HG03095 (cell line): ENCODE data around the gene MAP3K7.

Source experiments
- ATAC-seq: cut with Tn5 transposase; IDR thresholded peaks from one replicate; pipeline ENCODE4 v1.9.1; 2021; ENCODE audit warnings: moderate library complexity; ENCODE audit not compliant: unreplicated experiment

The MAP3K7 gene

DNA sequence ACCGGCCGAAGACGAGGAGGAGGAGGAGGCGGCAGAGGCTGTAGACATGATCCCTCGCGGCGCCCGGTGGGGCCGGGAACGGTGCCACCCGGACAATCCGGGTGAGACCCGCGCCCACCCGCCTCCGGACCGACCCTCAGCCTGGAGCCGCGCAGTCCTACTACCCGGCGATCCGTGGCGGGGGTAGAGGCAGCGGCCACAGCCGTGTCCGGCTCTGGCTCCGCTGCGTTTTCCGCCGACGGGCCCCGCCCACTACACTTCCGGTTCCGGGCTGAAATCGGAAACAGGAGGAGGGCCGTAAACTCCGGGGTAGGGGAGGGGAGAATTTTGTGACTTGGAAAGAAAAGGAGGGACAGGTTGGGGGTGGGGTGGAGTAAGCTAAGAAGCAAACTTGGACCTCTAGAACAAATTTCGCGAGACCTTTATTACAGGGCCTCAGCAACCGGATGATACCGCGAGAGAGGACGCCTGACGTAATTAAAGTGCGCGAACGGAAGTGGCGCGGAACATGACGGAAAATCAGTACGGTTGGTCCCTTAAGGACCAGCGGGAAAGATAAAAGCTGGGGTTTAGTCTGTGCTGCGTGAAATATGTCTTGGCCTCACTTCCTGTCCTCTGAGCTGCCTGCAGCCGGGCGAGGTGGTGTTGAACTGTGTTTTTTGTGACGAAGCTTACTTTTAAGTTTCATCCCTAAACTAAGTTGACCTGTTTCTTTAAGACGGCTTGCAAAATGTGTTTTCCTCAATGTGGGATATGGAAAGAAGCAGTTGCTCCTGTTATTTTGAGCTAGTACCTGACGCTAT lies at the start of gene MAP3K7:
TSS of gene MAP3K7 (minus strand) at position 237 of the 803 bp plus-strand sequence. CDS start at position 48, 189 bp downstream.
- ATAC-seq, result peak; percentile 91

DNA sequence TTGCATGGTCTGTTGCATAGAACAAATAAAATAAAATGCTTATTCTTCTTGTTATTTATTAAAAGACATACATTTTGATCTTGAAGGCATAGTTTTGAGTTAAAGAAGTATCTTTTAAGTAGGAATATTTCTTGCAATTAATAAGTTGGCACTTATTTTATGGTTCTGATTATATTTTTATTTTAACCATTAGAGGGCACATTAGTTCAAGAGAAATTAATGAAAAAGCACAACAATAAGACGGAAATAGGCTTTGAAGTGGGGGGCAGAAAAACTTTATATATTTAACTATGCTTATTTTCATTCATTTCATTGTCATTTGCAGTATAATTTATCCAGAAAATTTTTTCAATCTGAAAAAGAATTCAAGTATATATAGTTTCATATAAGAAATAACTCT lies 44.2 kb upstream of the MAP3K7 start:
- no peak for ATAC-seq

DNA sequence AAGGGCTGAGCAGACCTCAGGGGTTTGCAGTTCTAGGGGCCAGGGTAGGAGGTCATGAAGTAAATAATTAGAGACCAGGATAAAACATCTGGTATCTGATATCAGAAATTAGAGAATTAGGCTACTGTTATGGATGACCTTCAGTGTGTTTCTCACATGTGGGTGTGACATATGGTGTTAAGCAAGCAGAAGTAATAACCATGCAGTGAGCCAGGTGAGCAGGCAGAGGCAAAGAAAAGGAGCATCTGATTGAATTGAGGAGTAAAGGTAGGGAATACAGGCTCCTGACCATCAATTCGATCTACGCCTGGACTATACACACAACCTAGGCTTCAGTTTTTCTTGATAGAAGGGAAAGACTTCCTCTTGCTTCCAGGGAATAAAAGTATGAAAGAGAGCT lies 34.7 kb upstream of the MAP3K7 start:
- ATAC-seq, result no peak

DNA sequence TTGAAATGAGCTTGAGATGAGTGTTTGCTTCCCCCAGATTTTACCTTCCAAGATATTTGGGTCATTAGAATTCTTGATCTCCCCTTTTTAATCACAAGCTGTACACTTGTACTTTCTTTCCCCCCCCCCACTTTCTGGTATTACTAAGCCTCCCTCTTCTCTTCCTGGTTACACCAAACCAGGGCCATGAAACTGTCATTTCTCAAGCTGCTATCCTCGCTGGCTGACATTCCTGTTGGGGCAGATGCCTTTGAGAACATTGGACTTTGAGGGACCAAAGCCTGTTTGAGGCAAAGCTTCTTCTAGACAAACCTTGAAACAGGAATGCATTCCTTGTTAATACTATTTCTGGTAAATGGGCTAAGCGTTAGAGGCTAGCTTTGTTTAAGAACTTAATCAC lies 32.3 kb upstream of the MAP3K7 start:
- no peak for ATAC-seq

DNA sequence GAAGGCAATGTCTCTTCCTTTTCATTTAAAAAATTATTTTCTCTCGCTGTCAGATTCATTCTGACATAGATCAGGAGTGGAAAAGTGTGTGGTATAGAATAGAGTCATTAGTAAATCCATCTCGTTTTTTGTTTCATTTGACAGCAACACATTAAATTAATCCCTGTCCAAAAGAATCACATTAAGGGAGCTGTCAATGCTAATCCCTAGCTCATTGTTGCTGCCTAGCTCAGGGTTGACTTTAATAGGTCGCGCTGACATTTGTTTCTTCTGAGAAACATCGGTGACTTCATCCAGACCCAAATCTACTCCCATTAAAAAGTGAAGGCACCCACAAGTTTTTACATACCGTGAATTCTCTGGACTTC lies 25.4 kb upstream of the MAP3K7 start:
- ATAC-seq, result no peak

DNA sequence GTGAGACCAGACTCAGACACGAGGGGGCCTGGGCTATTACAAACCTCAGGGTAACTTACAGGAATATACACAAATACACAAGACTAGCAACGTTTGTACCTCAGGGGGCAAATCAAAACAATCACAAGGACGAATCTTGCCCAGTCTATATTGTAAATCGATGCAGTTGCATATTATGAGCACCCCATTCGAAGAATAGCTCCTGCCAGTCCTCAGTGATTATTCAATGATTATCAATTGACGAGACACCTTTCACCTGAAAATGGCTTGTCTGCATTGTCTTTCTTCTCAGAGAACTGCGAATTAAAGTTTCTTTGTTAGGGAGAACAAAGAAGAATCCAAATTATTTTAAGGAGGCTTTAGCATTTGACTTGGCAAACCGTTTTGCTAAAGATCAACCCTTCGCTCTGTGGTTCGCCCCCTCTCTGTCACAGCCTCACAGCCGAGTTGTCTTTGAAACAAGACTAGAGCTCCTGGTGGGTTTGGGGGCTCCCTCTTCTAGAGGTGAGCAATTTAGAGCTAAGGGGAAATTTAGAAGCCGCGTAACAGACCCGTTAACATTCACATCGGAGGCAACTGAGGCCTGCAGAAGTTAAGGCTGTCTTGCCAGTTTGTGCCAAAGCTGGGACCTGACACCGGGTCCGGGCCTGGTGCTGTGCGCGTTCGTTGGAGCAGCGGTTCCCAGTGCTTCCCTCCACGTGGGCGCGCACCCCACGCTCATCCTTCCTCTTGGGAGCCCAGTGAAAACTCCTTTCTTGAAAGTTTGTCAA lies 24.9 kb upstream of the MAP3K7 start:
- ATAC-seq, result no peak

DNA sequence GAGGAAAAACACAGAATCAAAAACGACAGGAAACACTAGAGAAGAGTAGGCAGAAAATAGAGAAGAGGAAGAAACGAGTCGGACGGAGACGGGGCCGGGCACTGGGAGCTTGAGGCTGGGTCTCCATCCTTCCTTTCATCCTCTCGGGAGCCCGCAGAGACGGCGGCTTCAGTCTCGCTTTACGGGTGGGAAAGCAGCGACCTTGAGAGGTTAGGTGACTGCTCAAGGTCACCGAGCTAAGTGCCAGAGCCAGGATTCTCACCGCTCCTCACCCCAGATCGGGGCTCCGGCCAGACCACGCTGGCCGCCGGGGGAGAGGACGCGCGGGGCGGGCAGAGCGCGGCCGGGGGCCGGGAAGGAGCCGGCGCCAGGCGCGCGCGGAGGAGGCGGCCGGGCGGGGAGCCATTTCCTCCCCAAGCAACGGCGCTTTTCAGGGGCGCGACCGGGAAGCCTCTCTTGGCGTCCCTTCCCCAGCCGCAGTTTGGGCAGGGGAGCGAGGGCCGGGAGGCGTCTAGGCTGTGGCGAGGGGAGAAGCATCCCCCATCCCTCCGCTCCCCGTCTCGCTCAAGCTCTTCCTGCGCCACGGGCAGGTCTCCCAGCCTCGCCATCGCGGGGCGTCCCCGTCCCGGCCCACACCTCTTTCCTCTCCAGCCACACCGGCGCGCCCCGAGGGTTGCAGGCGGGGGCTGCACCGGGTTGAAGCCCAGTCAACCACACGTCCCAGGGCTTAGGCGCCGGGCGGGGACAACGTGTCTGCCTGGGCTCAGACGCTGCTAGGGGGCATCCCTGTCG lies 24.1 kb upstream of the MAP3K7 start:
- peak; percentile 69 for ATAC-seq

DNA sequence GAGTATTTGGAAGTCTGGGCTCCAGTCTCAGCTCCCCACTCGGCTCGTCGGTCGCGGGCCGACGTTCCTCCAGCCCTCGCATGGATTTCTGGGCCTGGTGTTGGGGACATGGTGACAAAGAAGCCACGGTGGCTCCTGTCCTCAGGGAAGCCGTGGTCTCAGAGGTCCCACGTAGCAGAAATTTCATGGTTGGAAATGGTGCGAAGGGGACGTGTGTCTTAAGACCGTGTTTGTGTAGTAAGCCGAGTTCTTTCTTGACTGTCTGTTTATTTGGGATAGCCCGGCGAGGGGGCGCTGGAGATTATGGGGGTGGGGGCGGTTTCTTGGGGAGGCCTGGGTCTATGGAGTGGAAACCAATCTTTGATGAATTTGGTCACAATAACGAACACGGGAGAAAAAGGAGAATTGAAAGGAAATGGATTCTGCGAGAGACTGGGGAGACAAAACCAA lies 23.5 kb upstream of the MAP3K7 start:
- ATAC-seq, result no peak

DNA sequence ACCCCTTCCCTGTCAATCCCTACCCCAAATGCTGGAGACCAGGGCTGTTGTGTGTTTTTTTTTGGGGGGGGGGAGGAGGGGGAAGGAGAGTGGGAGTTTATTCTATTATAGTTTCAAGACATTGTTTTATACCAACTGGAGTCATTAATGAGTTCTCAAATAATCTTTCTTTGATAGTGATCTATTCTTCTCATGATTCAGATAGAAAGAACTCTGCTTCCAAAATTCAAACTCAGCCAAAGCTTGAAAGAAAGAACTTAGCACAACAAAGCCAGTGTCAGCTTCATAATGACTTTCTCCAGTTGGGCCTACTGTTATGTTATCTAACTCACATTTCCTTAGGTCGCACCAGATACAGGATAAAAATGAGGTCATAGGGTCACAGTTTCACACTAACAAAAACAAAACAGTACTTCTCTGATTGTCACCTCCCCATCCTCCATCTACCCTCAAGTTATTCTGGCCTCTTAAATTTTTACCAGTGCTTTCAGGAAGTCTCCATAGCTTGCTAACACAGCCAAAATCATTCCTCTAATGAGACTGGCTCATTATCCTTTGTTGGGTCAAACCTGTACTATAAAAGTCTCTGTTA lies 19.0 kb upstream of the MAP3K7 start:
- no peak for ATAC-seq

DNA sequence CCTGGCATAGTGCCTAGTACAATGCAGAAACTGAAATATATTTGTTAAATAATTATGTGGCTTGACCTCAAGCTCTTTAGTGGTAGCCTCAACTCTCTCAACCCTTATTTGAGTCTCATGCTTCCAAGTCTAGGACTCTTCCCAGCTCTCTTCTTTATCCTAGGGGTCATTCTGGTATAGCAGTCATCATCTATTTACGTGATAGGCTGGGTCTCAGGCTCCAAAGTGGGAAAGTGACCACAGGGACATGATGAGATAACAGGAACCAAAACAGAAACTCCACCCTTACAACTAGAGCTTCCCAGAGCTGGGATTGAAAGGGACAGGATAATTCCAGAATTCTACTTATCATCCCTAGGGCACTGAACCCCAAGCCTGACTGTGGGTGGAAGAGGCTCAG lies 17.7 kb upstream of the MAP3K7 start:
- no peak for ATAC-seq

DNA sequence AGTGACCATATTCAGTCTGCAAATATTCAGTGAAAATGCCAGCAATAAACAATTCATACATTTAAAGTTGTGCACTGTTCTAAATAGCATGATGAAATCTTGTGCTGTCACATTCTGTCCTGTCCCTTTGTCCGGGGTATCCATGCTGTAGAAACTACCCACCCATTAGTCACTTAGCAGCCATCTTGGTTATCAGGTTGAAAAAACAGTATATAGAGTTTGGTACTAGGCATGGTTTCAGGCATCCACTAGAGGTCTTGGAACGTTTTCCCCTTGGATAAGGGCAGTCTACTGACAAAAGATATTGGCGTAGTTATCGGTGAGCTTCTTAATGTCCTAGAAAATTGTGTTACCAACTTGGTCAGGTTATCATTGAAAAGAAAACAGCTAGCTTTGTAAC lies 12.3 kb upstream of the MAP3K7 start:
- no peak for ATAC-seq

DNA sequence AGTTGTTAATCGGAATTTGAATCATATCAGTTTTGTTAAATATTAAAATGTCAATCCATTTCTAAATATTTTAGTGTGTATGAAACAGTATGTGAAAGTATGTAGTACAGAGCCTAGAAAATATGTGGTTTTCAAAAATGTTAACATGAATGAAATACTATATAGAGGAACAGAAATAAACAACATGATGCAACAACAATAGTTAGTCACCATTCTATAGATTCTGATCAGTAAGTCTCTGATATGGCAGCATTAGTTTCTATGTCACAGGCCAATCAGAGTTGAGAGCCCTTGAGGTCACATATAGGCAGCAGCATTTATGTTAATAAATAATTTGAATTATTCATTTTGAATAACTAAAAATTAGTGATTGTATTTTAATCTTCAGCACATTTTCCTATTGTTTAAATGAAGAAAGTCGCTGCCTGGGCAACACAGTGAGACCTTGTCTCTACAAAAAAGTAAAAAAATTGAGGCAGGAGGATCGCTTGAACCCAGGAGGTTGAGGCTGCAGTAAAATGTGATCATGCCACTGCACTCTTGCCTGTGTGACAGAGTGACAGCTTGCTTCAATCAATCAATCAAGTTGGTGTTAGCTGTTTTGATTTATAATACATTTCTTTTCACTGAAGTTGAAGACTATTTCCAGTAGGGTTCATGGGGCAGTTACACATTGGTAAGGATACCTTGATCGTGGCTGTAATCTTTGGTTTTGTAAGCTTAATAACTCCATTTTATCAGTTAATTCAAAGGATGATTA lies 11.5 kb upstream of the MAP3K7 start:
- no peak for ATAC-seq

DNA sequence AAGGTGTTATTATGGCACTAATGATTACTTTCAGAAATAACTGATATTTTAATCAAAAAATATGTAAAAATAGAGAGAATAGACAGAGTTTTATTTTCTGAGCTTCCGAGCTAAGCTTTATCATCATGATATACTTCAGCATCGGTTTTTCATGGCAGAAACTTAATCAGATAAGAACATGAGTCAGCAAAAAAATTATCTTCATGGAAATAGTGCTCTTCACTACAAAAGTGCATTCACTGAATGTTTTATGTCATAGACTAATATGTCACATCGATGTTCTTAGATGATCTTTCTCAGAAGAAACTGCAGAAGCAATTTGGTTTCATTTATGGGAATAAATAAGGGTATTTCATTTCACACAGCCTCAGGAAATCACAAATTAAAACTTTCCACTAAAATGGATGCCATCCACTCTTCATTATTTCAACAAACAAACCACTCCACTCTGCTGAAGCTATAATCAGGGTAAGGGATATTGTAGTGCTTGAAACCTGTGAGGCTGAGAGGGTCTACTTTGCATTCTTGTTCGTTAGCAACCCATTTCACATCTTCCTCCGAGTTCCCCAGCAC lies 10.2 kb upstream of the MAP3K7 start:
- ATAC-seq, result no peak

DNA sequence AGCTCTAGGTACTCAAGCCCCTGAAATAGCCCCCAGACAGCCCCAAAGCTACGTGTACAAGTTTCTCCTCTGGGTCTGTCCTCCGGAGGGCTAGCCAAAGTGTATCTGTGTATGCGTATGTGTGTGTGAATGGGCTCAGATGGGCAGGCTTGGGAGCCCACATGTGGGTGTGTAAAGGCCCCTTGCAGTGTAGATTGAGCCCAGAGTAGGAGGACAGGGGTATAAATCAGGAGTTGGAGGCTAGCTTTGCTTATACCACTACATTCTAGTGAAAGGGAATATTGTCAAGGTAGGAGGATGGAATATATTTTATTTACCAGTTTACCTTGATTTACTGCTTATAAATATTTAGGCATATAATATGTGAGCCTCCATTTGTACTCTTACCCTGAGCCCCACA lies 9.0 kb upstream of the MAP3K7 start:
- no peak for ATAC-seq

DNA sequence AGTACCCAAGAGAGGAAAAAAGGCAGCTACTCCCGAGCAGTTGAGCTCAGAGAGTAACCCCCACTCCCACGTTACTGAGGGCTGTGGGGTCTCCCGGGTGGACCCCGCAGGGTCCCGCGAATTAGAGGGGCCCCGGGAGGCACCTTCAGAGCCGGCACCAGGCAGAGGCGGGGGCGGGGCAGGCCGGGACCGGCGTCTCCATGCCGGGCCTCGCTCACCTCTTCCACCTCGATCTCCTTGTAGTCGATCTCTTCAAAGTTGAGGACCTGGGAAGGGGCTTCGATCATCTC lies 381 bp downstream of the MAP3K7 start:
- peak; percentile 23 for ATAC-seq

DNA sequence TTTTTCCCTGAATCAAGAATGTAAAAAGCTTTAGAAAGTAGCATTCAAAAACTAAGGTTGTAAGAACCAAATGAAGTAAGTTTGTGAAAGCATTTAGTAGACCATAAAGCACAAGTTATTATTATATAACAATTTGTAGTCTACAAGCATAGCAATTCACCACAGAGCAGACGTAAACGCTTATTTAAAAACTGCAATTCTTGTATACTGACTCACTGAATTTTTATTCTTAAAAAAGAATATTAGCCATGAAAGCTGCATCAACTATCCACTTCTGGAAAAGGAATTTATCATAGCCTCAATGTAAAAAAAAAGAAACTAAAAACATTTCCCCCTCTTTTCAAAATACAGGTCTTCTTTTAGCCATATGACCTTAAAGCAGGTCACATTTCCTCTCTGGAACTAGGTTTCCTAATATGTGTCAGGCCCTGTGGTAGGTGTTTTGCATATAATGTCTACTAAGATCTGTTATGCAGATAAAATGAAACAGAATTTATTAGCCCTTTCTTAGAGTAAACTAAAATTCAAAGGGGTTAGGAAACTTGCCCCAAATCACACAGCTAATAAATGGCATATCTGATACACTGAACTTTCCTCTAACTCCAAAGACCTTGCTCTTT lies 2.1 kb downstream of the MAP3K7 start:
- no peak for ATAC-seq

DNA sequence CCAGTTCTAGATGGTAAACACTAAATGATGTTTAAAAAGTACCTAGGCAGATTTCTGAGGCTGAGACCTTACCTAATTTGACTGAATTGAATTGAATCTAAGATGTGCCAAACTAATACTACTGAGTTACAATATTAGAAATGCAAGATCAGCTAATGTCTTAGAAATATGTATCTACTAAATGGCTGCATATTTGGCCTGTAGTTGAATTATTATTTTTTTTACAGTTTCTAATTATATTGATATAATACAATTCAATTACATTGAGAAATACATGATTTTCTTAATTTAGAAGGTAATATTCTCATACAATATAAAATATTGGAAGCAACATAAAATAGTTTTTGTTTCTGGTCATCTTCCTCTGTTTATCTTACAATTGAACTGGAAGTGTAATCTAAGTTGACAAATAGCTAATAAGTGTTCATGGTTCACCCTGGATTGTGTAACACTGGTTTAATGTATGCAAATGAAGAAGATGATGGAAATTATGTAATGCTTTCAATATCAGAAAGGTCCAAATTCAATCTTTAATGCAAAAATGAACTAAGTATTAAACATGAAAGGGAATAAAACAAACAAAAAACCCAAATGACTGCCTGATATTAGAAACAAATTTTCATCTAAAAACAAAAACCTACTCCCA lies 2.9 kb downstream of the MAP3K7 start:
- ATAC-seq, result no peak

DNA sequence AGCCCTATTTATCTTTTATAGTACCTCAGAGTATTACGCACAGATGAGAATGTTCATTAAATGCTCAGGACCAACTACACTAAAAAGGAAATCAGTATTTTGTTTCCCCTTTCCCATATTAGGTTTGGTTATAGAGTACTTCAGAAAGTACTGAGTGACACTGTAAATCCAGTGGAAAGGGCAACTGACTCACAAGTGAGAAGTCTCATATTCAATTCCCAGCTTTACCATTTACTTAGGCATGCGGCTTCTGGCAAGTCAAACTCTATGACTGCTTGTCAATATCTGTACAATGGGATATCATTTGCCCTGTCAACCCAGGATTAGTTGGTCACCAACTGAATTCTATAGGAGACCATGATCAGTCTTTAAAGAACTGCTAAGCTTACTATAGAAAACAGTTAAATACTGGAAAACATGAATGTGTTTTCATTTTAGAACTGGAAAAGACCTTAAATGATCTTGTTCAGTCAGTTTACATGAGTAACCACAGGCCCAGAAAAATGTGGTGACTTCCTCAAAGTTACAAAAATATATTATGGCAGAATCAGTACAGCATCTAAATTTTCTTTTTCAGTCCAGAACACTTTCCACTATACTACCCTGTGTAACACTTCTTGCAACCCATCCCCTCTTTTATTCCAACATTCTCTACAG lies 3.6 kb downstream of the MAP3K7 start:
- no peak for ATAC-seq

DNA sequence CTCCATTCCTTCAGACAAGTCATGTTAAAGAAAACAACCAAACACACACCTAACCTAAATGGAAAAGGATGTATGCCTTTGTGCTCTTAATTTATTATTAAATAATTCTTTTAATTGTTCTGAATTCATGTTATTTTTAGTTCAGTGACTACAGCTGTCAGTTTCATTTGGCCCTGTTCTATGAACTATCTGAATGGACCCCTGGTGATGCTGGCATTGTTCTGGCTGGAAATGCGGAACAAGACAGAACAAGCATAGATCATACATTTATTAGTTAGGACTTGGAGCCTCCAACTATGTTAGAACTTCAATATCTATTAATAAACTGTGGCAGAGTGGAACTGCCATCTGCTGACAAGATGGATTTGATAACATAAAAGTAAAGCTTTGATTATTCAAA lies 5.7 kb downstream of the MAP3K7 start:
- no peak for ATAC-seq
